AG09309 (cell line): ENCODE data around the gene ALOX12.

ENCODE experiments used
- DNase-seq: peaks from one replicate; pipeline ENCODE4 v3.0.0-alpha.2; 2010; ENCODE audit warnings: low read depth
- H3K4me3 ChIP-seq: 2 replicates; pipeline ENCODE4 v1.5.1; 2011; ENCODE audit warnings: mild to moderate bottlenecking, low read depth, low read length, moderate library complexity; ENCODE audit not compliant: control insufficient read depth
- CTCF ChIP-seq: IDR thresholded peaks from 2 replicates; pipeline ENCODE4 v1.5.1; 2011; ENCODE audit warnings: mild to moderate bottlenecking, low read depth, low read length, inconsistent platforms; ENCODE audit not compliant: insufficient read depth, control insufficient read depth; ENCODE audit errors: missing control alignments

Gene ALOX12

GRCh38 chr17:6994118-6994598 is 1.7 kb upstream of the ALOX12 start:
- H3K4me3 ChIP-seq = no peak overlapping the region
- no peak for TF ChIP-seq CTCF
- DNase-seq = no peak

DNA sequence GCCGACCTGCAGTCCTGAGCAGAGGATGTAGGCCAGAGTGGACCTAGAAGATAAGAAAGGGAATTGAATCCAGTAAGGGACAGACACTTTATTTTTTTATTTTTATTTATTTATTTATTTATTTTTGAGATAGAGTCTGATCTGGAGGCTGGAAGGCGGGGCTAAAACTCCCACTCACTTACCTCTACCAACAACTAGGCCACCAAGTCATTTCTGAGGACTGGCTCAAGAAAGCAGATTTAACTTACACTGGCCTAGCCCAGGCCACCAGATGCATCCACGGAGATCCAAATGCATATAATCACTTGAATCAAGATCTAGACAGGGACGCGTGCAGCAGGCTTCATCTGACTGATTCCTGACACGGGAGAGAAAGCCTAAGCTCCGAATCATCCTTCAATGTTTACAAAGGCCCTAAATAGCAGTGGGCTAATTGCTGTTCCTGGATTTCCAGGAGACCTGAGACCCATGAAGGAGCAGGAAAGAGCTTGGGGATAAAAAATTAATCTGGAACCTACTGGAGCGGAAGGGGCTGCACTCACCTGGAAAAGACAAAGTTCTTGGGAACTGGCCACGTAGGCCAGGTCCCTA is 1.1 kb upstream of the ALOX12 start:
- DNase-seq = no peak
- no peak overlapping the region for H3K4me3 ChIP-seq
- no peak for TF ChIP-seq CTCF

GRCh38 chr17:6996256-6997011 is 585 bp downstream of the ALOX12 start:
- no peak for DNase-seq
- H3K4me3 ChIP-seq = no peak overlapping the region
- TF ChIP-seq CTCF = no peak

DNA sequence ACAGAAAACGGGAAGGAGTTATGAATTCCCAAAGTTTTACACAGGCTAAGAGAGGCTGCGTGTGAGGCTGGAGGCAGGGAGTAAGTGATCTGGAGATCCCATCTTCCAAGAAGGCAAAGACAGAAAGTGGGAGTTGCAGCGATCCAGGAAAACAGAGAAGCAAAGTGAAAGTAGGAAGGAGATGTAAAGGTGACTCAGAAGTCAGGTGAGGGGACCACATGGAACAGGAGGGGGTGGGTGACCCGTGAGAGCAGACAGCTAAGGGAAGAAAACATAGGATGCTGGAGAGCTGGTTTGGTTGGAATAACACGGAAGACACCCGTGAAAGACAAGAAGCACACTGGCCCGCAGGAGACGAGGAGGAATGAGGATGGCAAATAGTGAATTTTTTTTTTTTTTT is 1.3 kb downstream of the ALOX12 start:
- no peak for DNase-seq
- H3K4me3 ChIP-seq = no peak overlapping the region
- TF ChIP-seq CTCF = no peak

DNA sequence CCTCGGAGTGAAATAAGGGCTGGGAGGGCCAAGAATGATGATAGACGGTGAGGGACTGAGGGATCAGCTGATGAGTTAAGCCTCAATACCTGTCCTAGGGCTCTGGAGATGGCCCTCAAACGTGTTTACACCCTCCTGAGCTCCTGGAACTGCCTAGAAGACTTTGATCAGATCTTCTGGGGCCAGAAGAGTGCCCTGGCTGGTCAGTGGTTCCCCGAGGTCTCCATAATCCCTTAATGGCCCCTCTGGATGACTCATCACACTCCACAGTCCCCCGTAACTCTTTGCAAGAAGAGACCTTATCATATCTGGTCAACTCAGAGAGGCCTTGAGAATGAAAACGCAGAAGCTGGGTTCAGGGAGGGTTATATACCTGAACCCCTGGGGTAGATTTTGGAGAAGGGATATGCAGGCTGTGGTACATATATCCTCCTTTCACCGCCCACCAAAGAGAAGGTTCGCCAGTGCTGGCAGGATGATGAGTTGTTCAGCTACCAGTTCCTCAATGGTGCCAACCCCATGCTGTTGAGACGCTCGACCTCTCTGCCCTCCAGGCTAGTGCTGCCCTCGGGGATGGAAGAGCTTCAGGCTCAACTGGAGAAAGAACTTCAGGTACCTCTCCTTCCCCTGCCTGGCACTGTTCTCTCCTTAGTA is 3.1 kb downstream of the ALOX12 start:
- DNase-seq = no peak

More for the DNA sequence above, 3.1 kb downstream of the ALOX12 start:
- no peak for TF ChIP-seq CTCF
- no peak overlapping the region for H3K4me3 ChIP-seq
